ENCODE measurements around the gene TTLL4. TPM values are rescaled to one million over a fixed set of nuclear protein-coding genes. Genes with fewer than 3 reads are reported as not detected.

TTLL4 gene
- total RNA-seq, 4 donors from 2014 or later = 4.4 to 16.2 (median 6.4) TPM

DNA sequence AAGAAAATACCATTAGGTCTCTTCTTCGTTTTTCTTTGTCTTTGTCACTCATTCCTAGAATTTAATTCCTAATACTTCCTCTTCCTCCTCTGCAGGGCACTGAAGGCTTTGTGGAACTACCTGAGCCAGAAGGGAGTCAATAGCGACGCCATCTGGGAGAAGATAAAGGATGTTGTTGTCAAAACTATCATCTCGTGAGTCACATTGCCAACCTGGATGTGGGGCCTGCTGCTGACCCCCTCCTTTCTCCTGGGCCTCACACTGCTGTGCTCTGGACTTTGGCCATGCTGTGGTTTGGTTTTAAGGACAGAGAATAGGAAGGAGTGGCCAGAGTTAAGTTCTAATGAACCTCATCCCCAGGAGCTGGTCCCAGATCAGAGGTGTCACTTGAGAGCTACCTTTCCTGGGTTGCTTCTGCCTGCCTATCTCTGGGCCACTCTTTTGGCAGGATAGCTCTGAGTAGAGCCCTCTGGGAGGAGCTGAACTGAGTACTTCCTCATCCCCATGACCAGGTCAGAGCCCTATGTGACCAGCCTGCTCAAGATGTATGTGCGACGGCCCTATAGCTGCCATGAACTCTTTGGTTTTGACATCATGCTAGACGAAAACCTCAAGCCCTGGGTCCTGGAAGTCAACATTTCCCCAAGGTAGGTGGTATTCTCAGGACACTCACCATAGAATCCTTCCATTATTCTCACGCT lies 38.3 kb downstream of the TTLL4 start:
- Histone ChIP-seq H3K4me3 (no peak overlapping the region), H3K27me3 (no peaks in the 10 kb centered on the region), H3K36me3 (peaks cover 0 to 69% of the 10 kb centered on the region in 2 donors), H3K27ac (no peak overlapping the region), H3K9me3 (no peaks in the 10 kb centered on the region), H3K4me1 (no peaks in the 10 kb centered on the region)
- no peak for DNase-seq
- TF ChIP-seq POLR2A (IDR thresholded peaks at IDR 0.05) = no peak
- TF ChIP-seq, protein P1, sequence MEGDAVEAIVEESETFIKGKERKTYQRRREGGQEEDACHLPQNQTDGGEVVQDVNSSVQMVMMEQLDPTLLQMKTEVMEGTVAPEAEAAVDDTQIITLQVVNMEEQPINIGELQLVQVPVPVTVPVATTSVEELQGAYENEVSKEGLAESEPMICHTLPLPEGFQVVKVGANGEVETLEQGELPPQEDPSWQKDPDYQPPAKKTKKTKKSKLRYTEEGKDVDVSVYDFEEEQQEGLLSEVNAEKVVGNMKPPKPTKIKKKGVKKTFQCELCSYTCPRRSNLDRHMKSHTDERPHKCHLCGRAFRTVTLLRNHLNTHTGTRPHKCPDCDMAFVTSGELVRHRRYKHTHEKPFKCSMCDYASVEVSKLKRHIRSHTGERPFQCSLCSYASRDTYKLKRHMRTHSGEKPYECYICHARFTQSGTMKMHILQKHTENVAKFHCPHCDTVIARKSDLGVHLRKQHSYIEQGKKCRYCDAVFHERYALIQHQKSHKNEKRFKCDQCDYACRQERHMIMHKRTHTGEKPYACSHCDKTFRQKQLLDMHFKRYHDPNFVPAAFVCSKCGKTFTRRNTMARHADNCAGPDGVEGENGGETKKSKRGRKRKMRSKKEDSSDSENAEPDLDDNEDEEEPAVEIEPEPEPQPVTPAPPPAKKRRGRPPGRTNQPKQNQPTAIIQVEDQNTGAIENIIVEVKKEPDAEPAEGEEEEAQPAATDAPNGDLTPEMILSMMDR (IDR thresholded peaks at IDR 0.05 in 4 of 5, conservative IDR thresholded peaks at IDR 0.05 in 1 of 5) = no peak
- in situ Hi-C loops (cut with MboI; ENCODE audit: low sequenced_read_pairs in 4 of 4) (no loop called here), intact Hi-C loops (cut with DNase I; ENCODE audit: low total_unique reads) (no loop called here)
- no peak for ATAC-seq

DNA sequence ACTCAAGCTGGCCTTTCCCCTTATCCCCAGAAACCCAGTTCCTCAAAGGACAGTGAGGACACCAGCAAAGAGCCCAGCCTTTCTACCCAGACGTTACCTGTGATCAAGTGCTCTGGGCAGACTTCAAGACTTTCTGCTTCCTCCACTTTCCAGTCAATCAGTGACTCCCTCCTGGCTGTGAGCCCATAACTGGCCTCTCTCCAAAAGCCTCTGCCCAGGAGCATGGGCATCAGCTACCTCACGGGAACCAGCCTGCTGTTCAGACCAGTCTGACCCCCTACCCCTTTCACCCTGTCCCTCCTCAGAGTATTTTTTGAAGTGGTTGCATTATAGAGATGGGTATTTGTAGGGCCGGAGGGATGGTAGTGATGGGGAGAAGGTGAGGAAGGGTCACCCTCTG lies 43.6 kb downstream of the TTLL4 start:
- ATAC-seq = no peak
- in situ Hi-C loops (cut with MboI; ENCODE audit: low sequenced_read_pairs in 4 of 4) = no loop called here
- no peak for DNase-seq
- Histone ChIP-seq H3K27ac (no peak overlapping the region), H3K9me3 (no peaks in the 10 kb centered on the region), H3K4me1 (no peaks in the 10 kb centered on the region), H3K36me3 (peaks cover 0 to 57% of the 10 kb centered on the region in 2 donors), H3K27me3 (no peaks in the 10 kb centered on the region), H3K4me3 (no peak overlapping the region)
- TF ChIP-seq, protein P1 (IDR thresholded peaks at IDR 0.05 in 4 of 5, conservative IDR thresholded peaks at IDR 0.05 in 1 of 5) = no peak
- no peak for TF ChIP-seq POLR2A (IDR thresholded peaks at IDR 0.05)
- intact Hi-C loops (cut with DNase I; ENCODE audit: low total_unique reads) = no loop called here

DNA sequence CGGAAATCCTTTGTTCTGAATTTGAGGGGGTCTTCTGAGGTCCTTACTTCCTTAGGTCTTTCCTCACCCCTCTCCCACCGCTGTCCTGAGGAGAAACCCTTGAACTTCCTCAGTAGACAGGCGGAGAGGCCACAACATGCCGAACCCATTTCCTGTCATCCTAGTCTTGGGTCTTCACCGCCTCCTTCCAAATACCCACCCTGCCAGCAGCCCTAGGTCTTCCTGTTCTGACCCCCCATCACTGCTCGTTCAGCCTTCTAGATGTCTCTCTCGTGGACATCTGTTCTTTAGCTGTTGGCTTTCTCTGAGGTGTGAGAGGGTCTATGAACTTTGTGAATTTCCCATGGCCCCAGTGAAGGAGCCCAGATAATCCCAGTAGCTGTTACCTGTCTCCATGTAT lies 44.1 kb downstream of the TTLL4 start:
- TF ChIP-seq POLR2A (IDR thresholded peaks at IDR 0.05) = no peak
- TF ChIP-seq, protein P1 (IDR thresholded peaks at IDR 0.05 in 4 of 5, conservative IDR thresholded peaks at IDR 0.05 in 1 of 5) = no peak
- no peak for ATAC-seq
- Histone ChIP-seq H3K9me3 (no peaks in the 10 kb centered on the region), H3K36me3 (peaks cover 0 to 51% of the 10 kb centered on the region in 2 donors), H3K4me1 (no peaks in the 10 kb centered on the region), H3K27me3 (no peaks in the 10 kb centered on the region), H3K27ac (no peak overlapping the region), H3K4me3 (no peak overlapping the region)
- in situ Hi-C loops (cut with MboI; ENCODE audit: low sequenced_read_pairs in 4 of 4) = no loop called here
- intact Hi-C loops (cut with DNase I; ENCODE audit: low total_unique reads) = no loop called here
- DNase-seq = no peak

DNA sequence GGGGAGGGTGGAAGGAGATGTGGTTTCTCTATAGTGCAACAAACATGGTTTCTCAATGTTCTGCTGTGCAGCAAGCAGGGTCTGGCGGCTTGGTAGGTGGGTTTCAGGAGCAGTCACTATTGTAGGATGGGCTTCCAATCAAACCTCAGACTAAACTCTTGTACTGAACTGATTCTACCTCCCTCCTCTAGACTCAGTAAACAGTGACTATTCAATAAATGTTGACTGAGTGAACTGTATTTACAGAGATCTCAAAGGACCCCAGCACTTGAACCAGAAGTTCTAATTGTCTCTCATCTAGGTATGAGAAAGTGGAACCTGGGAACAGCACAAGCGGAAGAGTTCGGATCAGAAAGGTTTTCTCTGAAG lies 44.5 kb downstream of the TTLL4 start:
- intact Hi-C loops (cut with DNase I; ENCODE audit: low total_unique reads) = no loop called here
- no peak for DNase-seq
- H3K36me3 ChIP-seq = peaks cover 0 to 47% of the 10 kb centered on the region in 2 donors
- in situ Hi-C loops (cut with MboI; ENCODE audit: low sequenced_read_pairs in 4 of 4) = no loop called here
- no peaks in the 10 kb centered on the region for H3K27me3 ChIP-seq
- H3K9me3 ChIP-seq = no peaks in the 10 kb centered on the region
- TF ChIP-seq POLR2A (IDR thresholded peaks at IDR 0.05) = no peak
- TF ChIP-seq, protein P1 (IDR thresholded peaks at IDR 0.05 in 4 of 5, conservative IDR thresholded peaks at IDR 0.05 in 1 of 5) = no peak
- ATAC-seq = no peak
- H3K4me1 ChIP-seq = no peaks in the 10 kb centered on the region
- H3K27ac ChIP-seq = no peak overlapping the region
- H3K4me3 ChIP-seq = no peak overlapping the region

Data from gastrocnemius medialis (tissue), 4 donors.